SK-N-MC (cell line): Measurements from ENCODE around the gene LRRC4B.
A peak's percentile ranks its signal among the peaks of the same experiment; 100 is the strongest.
"Not testable (repeated sequence)": the region's sequence is repeated elsewhere in the genome, so short reads cannot be mapped to it uniquely, and the experiment has no call there.

Source experiments
- DNase-seq: peaks from one replicate; pipeline ENCODE4 v3.0.0-alpha.2; 2011; ENCODE audit warnings: low read depth, low spot score
- H3K27ac ChIP-seq: fragments of 200-600 bp; sonication (generic); 2 replicates; pipeline ENCODE4 v1.5.1; 2016; ENCODE audit warnings: mixed run types
- H3K36me3 ChIP-seq: fragments of 200-600 bp; sonication (generic); 2 replicates; pipeline ENCODE4 v1.6.1; 2017; ENCODE audit warnings: antibody characterized with exemption, low read length, mixed read lengths; ENCODE audit not compliant: insufficient read depth
- H3K4me3 ChIP-seq: fragments of 200-600 bp; sonication (generic); 2 replicates; pipeline ENCODE4 v1.5.1; 2016
- H3K9ac ChIP-seq: fragments of 200-600 bp; sonication (generic); 2 replicates; pipeline ENCODE4 v1.8.0; 2017; ENCODE audit warnings: mixed run types, mixed read lengths; ENCODE audit not compliant: insufficient read length
- H3K9me3 ChIP-seq: fragments of 200-600 bp; sonication (generic); 2 replicates; pipeline ENCODE4 v1.6.1; 2017; ENCODE audit warnings: low read depth, mild to moderate bottlenecking, antibody characterized with exemption, low read length, moderate library complexity, mixed read lengths
- EZH2 ChIP-seq: fragments of 200-600 bp; sonication (generic); IDR thresholded peaks from one replicate; pipeline ENCODE4 v1.6.1; 2017; ENCODE audit warnings: antibody characterized with exemption
- FOXP2 ChIP-seq: optimal IDR thresholded peaks from 2 replicates; pipeline ENCODE3; 2011; ENCODE audit warnings: mild to moderate bottlenecking, moderate library complexity; ENCODE audit not compliant: insufficient read depth; ENCODE audit errors: extremely low read length, control extremely low read depth
- POLR2AphosphoS5 ChIP-seq: IDR thresholded peaks from 2 replicates; pipeline ENCODE4 v1.6.1; 2012; ENCODE audit warnings: mild to moderate bottlenecking, low read depth, low read length, borderline replicate concordance

Gene LRRC4B

GRCh38 chr19:50476907-50477238 is 91.4 kb downstream of the LRRC4B start:
- Histone ChIP-seq H3K9ac (peak overlapping the region; percentile 89), H3K27ac (no peak overlapping the region), H3K4me3 (peak overlapping the region; percentile 98), H3K9me3 (no peaks in the 10 kb centered on the region), H3K36me3 (peaks cover 16% of the 10 kb centered on the region; the same call in 1 of the 2 replicates)
- no peak for DNase-seq
- TF ChIP-seq EZH2 (no peak), FOXP2 (no peak), POLR2AphosphoS5 (no peak)

- Histone ChIP-seq H3K36me3 (peaks cover 16% of the 10 kb centered on the region; the same call in 1 of the 2 replicates), H3K4me3 (peak within 1 kb of the TSS; percentile 98), H3K27ac (no peak within 1 kb of the TSS), H3K9me3 (no peaks in the 10 kb centered on the region), H3K9ac (peak within 1 kb of the TSS; percentile 89)
- TF ChIP-seq EZH2, result no peak
- TF ChIP-seq FOXP2, result no peak
- peak; percentile 93 for TF ChIP-seq POLR2AphosphoS5
- peak; percentile 26 for DNase-seq
These were observed 91.9 kb downstream of the LRRC4B start, which contains the start of the genes EMC10 and GARIN5A for GRCh38 chr19:50476224-50476906. Gene EMC10 (plus strand): TSS chr19:50476507. CDS start chr19:50476545, 38 bp downstream. Gene GARIN5A (minus strand): TSS chr19:50476848. CDS start chr19:50476388, 460 bp downstream.

GRCh38 chr19:50475736-50476223 is 92.5 kb downstream of the LRRC4B start:
- Histone ChIP-seq H3K36me3 (peaks cover 16% of the 10 kb centered on the region; the same call in 1 of the 2 replicates), H3K4me3 (no peak overlapping the region), H3K9me3 (no peaks in the 10 kb centered on the region), H3K9ac (no peak overlapping the region), H3K27ac (no peak overlapping the region)
- TF ChIP-seq FOXP2 (no peak), POLR2AphosphoS5 (no peak), EZH2 (no peak)
- DNase-seq, result no peak

GRCh38 chr19:50475101-50475568 is 93.1 kb downstream of the LRRC4B start:
- Histone ChIP-seq H3K36me3 (peaks cover 16% of the 10 kb centered on the region; the same call in 1 of the 2 replicates), H3K4me3 (no peak overlapping the region), H3K27ac (no peak overlapping the region), H3K9me3 (no peaks in the 10 kb centered on the region), H3K9ac (no peak overlapping the region)
- TF ChIP-seq EZH2, result no peak
- TF ChIP-seq POLR2AphosphoS5, result no peak
- no peak for TF ChIP-seq FOXP2
- no peak for DNase-seq

DNA sequence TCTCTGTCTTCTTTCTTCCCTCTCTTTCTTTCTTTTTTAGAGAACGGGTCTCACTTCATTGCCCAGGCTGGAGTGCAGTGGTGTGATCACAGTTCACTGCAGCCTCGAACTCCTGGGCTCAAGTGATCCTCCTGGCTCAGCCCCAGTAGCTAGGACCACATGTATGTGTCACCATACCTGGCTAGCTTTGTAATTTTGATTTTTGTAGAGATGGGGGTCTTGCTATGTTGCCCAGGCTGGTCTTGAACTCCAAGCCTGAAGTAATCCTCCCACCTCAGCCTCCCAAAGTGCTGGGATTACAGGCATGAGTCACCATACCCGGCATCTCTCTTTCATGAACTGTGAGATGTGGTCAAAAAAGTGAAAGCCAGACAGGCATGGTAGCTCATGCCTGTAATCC is 94.9 kb downstream of the LRRC4B start:
- not testable (repeated sequence) for H3K9me3 ChIP-seq, H3K9ac ChIP-seq, H3K4me3 ChIP-seq, DNase-seq, H3K27ac ChIP-seq, H3K36me3 ChIP-seq

DNA sequence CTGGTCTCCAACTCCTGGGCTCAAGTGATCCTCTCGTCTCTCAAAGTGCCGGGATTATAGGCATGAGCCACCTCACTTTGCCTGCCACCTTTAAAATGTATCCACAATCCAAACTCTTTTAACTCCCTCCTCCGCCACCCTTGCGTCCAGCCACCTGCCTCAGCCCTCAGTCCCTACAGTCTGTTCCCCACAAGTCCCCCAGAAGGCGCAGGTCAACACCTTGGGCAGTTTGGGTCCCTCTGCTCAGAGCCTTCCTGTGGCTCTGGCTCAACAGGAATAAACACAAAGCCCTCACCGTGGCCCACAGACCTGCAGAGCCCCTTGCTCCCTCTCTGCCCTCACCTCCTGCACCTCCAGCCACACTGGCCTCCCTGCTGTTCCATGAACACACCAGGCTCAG is 99.4 kb downstream of the LRRC4B start:
- Histone ChIP-seq H3K9me3 (no peaks in the 10 kb centered on the region), H3K36me3 (no peaks in the 10 kb centered on the region), H3K27ac (no peak overlapping the region), H3K9ac (no peak overlapping the region), H3K4me3 (no peak overlapping the region)
- TF ChIP-seq EZH2 (no peak), FOXP2 (no peak), POLR2AphosphoS5 (no peak)
- DNase-seq, result no peak

- no peak overlapping the region for H3K9ac ChIP-seq
- no peak for DNase-seq
- H3K4me3 ChIP-seq, result no peak overlapping the region
- TF ChIP-seq EZH2, result no peak
- no peak overlapping the region for H3K27ac ChIP-seq
- H3K36me3 ChIP-seq, result no peaks in the 10 kb centered on the region
- H3K9me3 ChIP-seq, result no peaks in the 10 kb centered on the region
These were observed 100.7 kb downstream of the LRRC4B start for GRCh38 chr19:50467566-50467965.
